Mammary epithelial cell (primary cell): Measurements from ENCODE around the gene TRIM73.
"Not testable (repeated sequence)": the region's sequence is repeated elsewhere in the genome, so short reads cannot be mapped to it uniquely, and the experiment has no call there.

Source experiments
- CTCF ChIP-seq, 2 donors: IDR thresholded peaks in 1 of 2; conservative IDR thresholded peaks in 1 of 2; 2 replicates each; pipeline ENCODE4 v1.5.1; 2011 to 2012; ENCODE audit warnings: inconsistent platforms in 2 of 2, low read length in 2 of 2, mild to moderate bottlenecking in 2 of 2, control low read depth in 1 of 2, low read depth in 1 of 2; ENCODE audit not compliant: insufficient read depth in 1 of 2; ENCODE audit errors: extremely low read depth in 1 of 2
- EZH2 ChIP-seq: IDR thresholded peaks from 2 replicates; pipeline ENCODE4 v1.6.1; 2012; ENCODE audit warnings: low read length, inconsistent platforms, borderline replicate concordance

GRCh38 chr7:75419210-75419609 lies 23.8 kb downstream of the TRIM73 start:
- TF ChIP-seq CTCF (conservative IDR thresholded peaks at IDR 0.05 in 1 of 2, IDR thresholded peaks at IDR 0.05 in 1 of 2; ENCODE audit: extremely low read depth in 1 of 2, insufficient read depth in 1 of 2, low read depth in 1 of 2, low read length in 2 of 2); EZH2: not testable (repeated sequence)
